PC-9 (cell line): Measurements from ENCODE around the gene MCM5. TPM values are rescaled to one million over a fixed set of nuclear protein-coding genes. Genes with fewer than 3 reads are reported as not detected.

Experiments
- BruUV-seq: library from RNA; stranded (reverse); fragments of 400-500 nt; replicated peaks from 2 replicates; lab custom pipeline; 2021; lab: Mats Ljungman, UMichigan
- CTCF ChIA-PET: fragments of 300-600 bp; sonication (Branson Sonifier 250); formaldehyde crosslinking; loops from one replicate; lab custom pipeline; 2022; ENCODE audit warnings: antibody characterized with exemption; lab: Charles Lee
- POLR2A ChIA-PET: fragments of 300-600 bp; sonication (Branson Sonifier 250); formaldehyde crosslinking; loops from one replicate; lab custom pipeline; 2022; ENCODE audit warnings: antibody characterized with exemption; ENCODE audit not compliant: unreplicated experiment; lab: Charles Lee
- DNase-seq, 2 experiments: peaks; one replicate each; pipeline versions ENCODE4 v3.0.0 to v3.0.0-alpha.2; 2015 to 2022; ENCODE audit warnings: mixed read lengths in 1 of 2
- H2AFZ ChIP-seq: fragments of 200-600 bp; sonication (generic); 2 replicates; pipeline ENCODE4 v1.8.1; 2017; ENCODE audit warnings: antibody characterized with exemption
- H3F3A ChIP-seq: fragments of 200-600 bp; sonication (generic); 2 replicates; pipeline ENCODE4 v1.8.1; 2017; ENCODE audit warnings: antibody characterized with exemption, mild to moderate bottlenecking, low read depth; ENCODE audit not compliant: insufficient read depth
- H3K27ac ChIP-seq: fragments of 200-600 bp; sonication (generic); 2 replicates; pipeline ENCODE4 v1.6.1; 2016; ENCODE audit warnings: mixed run types
- H3K27me3 ChIP-seq: fragments of 200-600 bp; sonication (generic); 2 replicates; pipeline ENCODE4 v1.6.1; 2016; ENCODE audit warnings: low read depth, mixed run types; ENCODE audit not compliant: insufficient read depth
- H3K36me3 ChIP-seq: fragments of 200-600 bp; sonication (generic); 2 replicates; pipeline ENCODE4 v1.6.1; 2016; ENCODE audit warnings: low read depth, mixed run types
- H3K4me1 ChIP-seq: fragments of 200-600 bp; sonication (generic); replicated peaks from 2 replicates; pipeline ENCODE4 v1.6.1; 2016; ENCODE audit warnings: mixed run types; ENCODE audit not compliant: insufficient read depth
- H3K4me2 ChIP-seq: fragments of 200-600 bp; sonication (generic); 2 replicates; pipeline ENCODE4 v1.6.1; 2017; ENCODE audit warnings: mixed run types
- H3K4me3 ChIP-seq: fragments of 200-600 bp; sonication (generic); 2 replicates; pipeline ENCODE4 v1.6.1; 2016; ENCODE audit warnings: mixed run types
- H3K79me2 ChIP-seq: fragments of 200-600 bp; sonication (generic); 2 replicates; pipeline ENCODE4 v1.6.1; 2017; ENCODE audit warnings: low read depth, mixed run types
- H3K9me2 ChIP-seq: fragments of 200-600 bp; sonication (generic); 2 replicates; pipeline ENCODE4 v1.8.1; 2017; ENCODE audit warnings: mild to moderate bottlenecking; ENCODE audit not compliant: insufficient read depth
- H3K9me3 ChIP-seq: fragments of 200-600 bp; sonication (generic); 2 replicates; pipeline ENCODE4 v1.8.1; 2016; ENCODE audit warnings: low read depth; ENCODE audit not compliant: insufficient read depth
- H4K20me1 ChIP-seq: fragments of 200-600 bp; sonication (generic); 2 replicates; pipeline ENCODE4 v1.8.1; 2017; ENCODE audit not compliant: insufficient read depth
- EZH2 ChIP-seq: fragments of 200-600 bp; sonication (generic); IDR thresholded peaks from 2 replicates; pipeline ENCODE4 v1.8.0; 2017; ENCODE audit warnings: antibody characterized with exemption, low read depth
- intact Hi-C: fragments of 100-400 bp; cut with micrococcal nuclease; formaldehyde crosslinking; loops from one replicate; pipeline ENCODE4 v1.10.0; 2022; ENCODE audit not compliant: unreplicated experiment
- total RNA-seq: library from RNA; stranded (reverse); gene quantifications from 2 replicates; pipeline ENCODE4 v1.2.3, GENCODE V29; 2021
- TF ChIP-seq, protein P1 (sequence below): fragments of 200-600 bp; sonication (generic); conservative IDR thresholded peaks from 2 replicates; pipeline ENCODE4 v1.6.1; 2017; ENCODE audit warnings: mixed run types, antibody characterized with exemption, mild to moderate bottlenecking, moderate library complexity

The MCM5 gene
- total RNA-seq, 1 experiment from 2014 or later = 115 TPM

DNA sequence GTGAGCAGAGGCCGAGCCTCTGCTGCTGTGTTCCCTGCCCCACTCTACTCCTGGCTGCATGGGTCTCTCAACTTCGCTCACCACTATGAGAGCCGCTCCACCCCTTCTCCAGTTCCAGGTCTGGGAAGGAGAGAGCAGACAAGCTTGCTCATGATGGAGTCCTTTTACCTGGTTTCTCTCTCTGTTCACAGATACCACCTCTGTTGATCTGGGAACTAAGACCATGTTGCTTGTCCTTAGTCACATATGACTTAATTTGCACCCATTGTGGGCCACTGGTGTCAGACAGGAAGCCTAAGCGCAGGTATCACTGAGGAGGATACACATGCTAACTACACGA lies 26.8 kb downstream of the MCM5 start:
- no peak for DNase-seq
- ChIA-PET POLR2A (interaction anchor here (0.6 to 1.1 kb wide), 4 partner anchors 77 to 216 kb away, joined by 4 to 13 read pairs (median 6); no protein-coding TSS in a partner anchor), CTCF (interaction anchor here (1.5 kb wide), 1 partner anchor 76 kb away, joined by 7 read pairs; no protein-coding TSS in a partner anchor)
- Histone ChIP-seq H3K9me3 (no peaks in the 10 kb centered on the region), H3K4me3 (no peak overlapping the region; the same call in 1 of the 2 replicates), H3F3A (peaks cover 64% of the 10 kb centered on the region), H4K20me1 (no peaks in the 10 kb centered on the region), H3K9me2 (no peaks in the 10 kb centered on the region), H2AFZ (peak overlapping the region; percentile 54), H3K4me2 (peak overlapping the region; percentile 63), H3K27me3 (no peaks in the 10 kb centered on the region), H3K4me1 (peaks cover 44% of the 10 kb centered on the region), H3K36me3 (no peaks in the 10 kb centered on the region), H3K79me2 (no peaks in the 10 kb centered on the region), H3K27ac (peak overlapping the region; percentile 89)
- TF ChIP-seq EZH2 = no peak
- TF ChIP-seq, protein P1, sequence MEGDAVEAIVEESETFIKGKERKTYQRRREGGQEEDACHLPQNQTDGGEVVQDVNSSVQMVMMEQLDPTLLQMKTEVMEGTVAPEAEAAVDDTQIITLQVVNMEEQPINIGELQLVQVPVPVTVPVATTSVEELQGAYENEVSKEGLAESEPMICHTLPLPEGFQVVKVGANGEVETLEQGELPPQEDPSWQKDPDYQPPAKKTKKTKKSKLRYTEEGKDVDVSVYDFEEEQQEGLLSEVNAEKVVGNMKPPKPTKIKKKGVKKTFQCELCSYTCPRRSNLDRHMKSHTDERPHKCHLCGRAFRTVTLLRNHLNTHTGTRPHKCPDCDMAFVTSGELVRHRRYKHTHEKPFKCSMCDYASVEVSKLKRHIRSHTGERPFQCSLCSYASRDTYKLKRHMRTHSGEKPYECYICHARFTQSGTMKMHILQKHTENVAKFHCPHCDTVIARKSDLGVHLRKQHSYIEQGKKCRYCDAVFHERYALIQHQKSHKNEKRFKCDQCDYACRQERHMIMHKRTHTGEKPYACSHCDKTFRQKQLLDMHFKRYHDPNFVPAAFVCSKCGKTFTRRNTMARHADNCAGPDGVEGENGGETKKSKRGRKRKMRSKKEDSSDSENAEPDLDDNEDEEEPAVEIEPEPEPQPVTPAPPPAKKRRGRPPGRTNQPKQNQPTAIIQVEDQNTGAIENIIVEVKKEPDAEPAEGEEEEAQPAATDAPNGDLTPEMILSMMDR = no peak
- intact Hi-C loops = loop anchor here (1.0 to 2.0 kb wide), 4 partner anchors 68 to 698 kb away; no protein-coding TSS in a partner anchor
- BruUV-seq = no TSS peak

DNA sequence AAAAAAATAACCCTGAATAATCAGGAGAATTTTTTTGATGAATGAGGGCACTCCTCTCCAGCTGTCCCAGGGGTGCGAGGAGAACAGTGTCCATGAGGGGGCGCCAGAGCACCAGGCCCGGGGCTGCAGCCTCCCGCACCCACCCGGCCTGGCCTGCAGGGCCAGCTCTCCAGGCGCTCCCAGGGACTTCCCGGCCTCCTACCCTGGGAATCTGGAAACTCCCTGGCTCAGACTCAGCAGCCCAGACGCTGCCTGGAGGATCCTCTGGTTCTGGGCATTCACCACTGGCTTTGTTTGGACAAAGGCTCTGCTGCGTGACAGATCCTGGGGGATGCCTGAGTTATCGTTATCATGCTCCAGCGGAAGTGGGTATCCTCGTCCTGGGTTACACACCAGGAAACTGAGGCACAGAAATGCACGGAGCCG lies 31.0 kb downstream of the MCM5 start:
- POLR2A ChIA-PET = interaction anchor here (0.6 kb wide), 1 partner anchor 89 kb away, joined by 3 read pairs; no protein-coding TSS in a partner anchor
- Histone ChIP-seq H3K4me2 (peak overlapping the region; percentile 27; the same call in 1 of the 2 replicates), H3K4me1 (peaks cover 24% of the 10 kb centered on the region), H4K20me1 (no peaks in the 10 kb centered on the region), H3K27ac (no peak overlapping the region), H3K27me3 (no peaks in the 10 kb centered on the region), H3K9me3 (peaks cover 19% of the 10 kb centered on the region), H3F3A (peaks cover 44% of the 10 kb centered on the region), H3K4me3 (no peak overlapping the region), H2AFZ (no peak overlapping the region), H3K36me3 (peaks cover 20% of the 10 kb centered on the region; the same call in 1 of the 2 replicates), H3K79me2 (no peaks in the 10 kb centered on the region), H3K9me2 (no peaks in the 10 kb centered on the region)
- CTCF ChIA-PET = interaction anchor here (0.6 to 1.6 kb wide), 8 partner anchors 13 to 693 kb away, joined by 3 to 14 read pairs (median 6); no protein-coding TSS in a partner anchor
- BruUV-seq = no TSS peak
- intact Hi-C loops = loop anchor here (1.0 to 2.0 kb wide), 6 partner anchors 81 to 693 kb away; no protein-coding TSS in a partner anchor
- TF ChIP-seq EZH2 = no peak
- TF ChIP-seq, protein P1 = peak; percentile 98
- peak; percentile 75 to 93 for DNase-seq

DNA sequence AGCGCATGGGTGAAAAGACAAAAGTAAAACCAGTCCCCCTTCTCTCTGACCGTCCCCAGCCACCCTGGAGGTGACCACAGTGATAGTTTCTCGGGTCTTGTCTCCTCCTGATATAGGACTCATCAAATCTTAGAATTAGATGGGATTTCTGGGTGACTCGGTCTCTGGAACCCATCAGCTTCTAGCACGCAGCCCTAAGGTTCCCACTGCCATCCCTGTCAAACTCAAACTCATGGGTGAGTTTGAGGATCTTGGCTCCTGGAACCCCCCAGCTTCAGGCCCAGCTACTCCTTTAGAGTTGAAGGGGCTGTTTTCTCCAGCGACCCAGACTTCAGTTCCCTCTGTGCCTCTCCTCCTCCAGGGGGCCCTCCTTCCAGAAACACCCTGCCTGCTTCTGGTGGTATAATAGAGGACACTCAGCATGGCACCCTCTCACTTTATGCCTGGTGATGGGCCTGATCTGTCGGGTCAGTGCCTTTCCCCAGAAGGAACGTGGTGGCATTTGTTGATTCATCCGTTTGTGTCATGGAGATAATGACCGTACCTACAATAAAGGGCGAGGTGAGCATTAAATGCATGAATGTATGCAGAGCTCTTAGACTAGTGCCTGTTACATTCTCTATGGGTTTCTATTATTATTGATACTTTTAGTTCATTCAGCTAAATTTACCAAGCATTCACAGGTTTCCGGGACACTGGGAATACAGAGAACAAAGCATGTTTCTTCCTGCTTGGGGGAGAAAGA lies 31.7 kb downstream of the MCM5 start:
- H3K9me2 ChIP-seq = no peaks in the 10 kb centered on the region
- no peak overlapping the region for H2AFZ ChIP-seq
- DNase-seq = no peak
- H3K9me3 ChIP-seq = peaks cover 19% of the 10 kb centered on the region
- POLR2A ChIA-PET = no interaction called here
- H3K36me3 ChIP-seq = peaks cover 20% of the 10 kb centered on the region; the same call in 1 of the 2 replicates
- 0 out of 2 replicates have a peak overlapping the region, but pooled peaks have one; percentile 27 for H3K4me2 ChIP-seq
- H3F3A ChIP-seq = peaks cover 41% of the 10 kb centered on the region
- TF ChIP-seq, protein P1 = no peak
- TF ChIP-seq EZH2 = no peak
- no peak overlapping the region for H3K4me3 ChIP-seq
- H3K4me1 ChIP-seq = peaks cover 17% of the 10 kb centered on the region
- no peaks in the 10 kb centered on the region for H3K27me3 ChIP-seq
- H3K27ac ChIP-seq = no peak overlapping the region
- intact Hi-C loops = loop anchor here (1.0 to 2.0 kb wide), 4 partner anchors 81 to 633 kb away; no protein-coding TSS in a partner anchor
- CTCF ChIA-PET = interaction anchor here (0.6 to 1.6 kb wide), 4 partner anchors 60 to 217 kb away, joined by 3 to 14 read pairs (median 8); no protein-coding TSS in a partner anchor
- H3K79me2 ChIP-seq = no peaks in the 10 kb centered on the region
- no TSS peak for BruUV-seq
- no peaks in the 10 kb centered on the region for H4K20me1 ChIP-seq
